MM.1S (cell line): ENCODE data around the gene HOMER1.

Source experiments
- DNase-seq: peaks from one replicate; pipeline ENCODE4 v3.0.0-alpha.2; 2015
- H2AFZ ChIP-seq: fragments of 300-600 bp; sonication (generic); 2 replicates; pipeline ENCODE4 v1.6.0; 2016; ENCODE audit warnings: antibody characterized with exemption, low read length
- H3F3A ChIP-seq: fragments of 300-600 bp; sonication (generic); 2 replicates; pipeline ENCODE4 v1.6.1; 2016; ENCODE audit warnings: mild to moderate bottlenecking, antibody characterized with exemption, low read length, moderate library complexity, mixed read lengths; ENCODE audit not compliant: insufficient read depth
- H3K27ac ChIP-seq: fragments of 300-600 bp; sonication (generic); 2 replicates; pipeline ENCODE4 v1.5.1; 2016; ENCODE audit warnings: mild to moderate bottlenecking, low read length
- H3K27me3 ChIP-seq: fragments of 300-600 bp; sonication (generic); replicated peaks from 2 replicates; pipeline ENCODE4 v1.6.0; 2016; ENCODE audit warnings: low read length; ENCODE audit not compliant: insufficient read depth
- H3K36me3 ChIP-seq: fragments of 300-600 bp; sonication (generic); replicated peaks from 2 replicates; pipeline ENCODE4 v1.6.1; 2016; ENCODE audit warnings: mild to moderate bottlenecking, low read length, mixed read lengths; ENCODE audit not compliant: insufficient read depth
- H3K4me1 ChIP-seq: fragments of 300-600 bp; sonication (generic); 2 replicates; pipeline ENCODE4 v1.6.1; 2016; ENCODE audit warnings: low read length, mixed read lengths
- H3K4me2 ChIP-seq: fragments of 300-600 bp; sonication (generic); 2 replicates; pipeline ENCODE4 v1.6.0; 2016; ENCODE audit warnings: low read depth, low read length
- H3K4me3 ChIP-seq: fragments of 300-600 bp; sonication (generic); 2 replicates; pipeline ENCODE4 v1.5.1; 2016; ENCODE audit warnings: low read length, mixed read lengths
- H3K79me2 ChIP-seq: fragments of 300-600 bp; sonication (generic); 2 replicates; pipeline ENCODE4 v1.6.1; 2016; ENCODE audit warnings: mixed run types, low read length, mixed read lengths
- H3K9ac ChIP-seq: fragments of 300-600 bp; sonication (generic); 2 replicates; pipeline ENCODE4 v1.6.1; 2016; ENCODE audit warnings: low read length, mixed read lengths
- H3K9me2 ChIP-seq: fragments of 300-600 bp; sonication (generic); replicated peaks from 2 replicates; pipeline ENCODE4 v1.6.1; 2016; ENCODE audit warnings: mild to moderate bottlenecking, low read length, mixed read lengths; ENCODE audit not compliant: insufficient read depth
- H3K9me3 ChIP-seq: fragments of 300-600 bp; sonication (generic); replicated peaks from 2 replicates; pipeline ENCODE4 v1.6.1; 2016; ENCODE audit warnings: mild to moderate bottlenecking, low read length, mixed read lengths; ENCODE audit not compliant: insufficient read depth
- H4K20me1 ChIP-seq: fragments of 300-600 bp; sonication (generic); 2 replicates; pipeline ENCODE4 v1.6.1; 2016; ENCODE audit warnings: mild to moderate bottlenecking, low read length, moderate library complexity, mixed read lengths; ENCODE audit not compliant: insufficient read depth
- CTCF ChIP-seq: fragments of 300-600 bp; sonication (generic); IDR thresholded peaks from 2 replicates; pipeline ENCODE4 v1.5.1; 2016; ENCODE audit warnings: antibody characterized with exemption, low read length, mixed read lengths
- EZH2 ChIP-seq: fragments of 300-600 bp; sonication (generic); optimal IDR thresholded peaks from 2 replicates; pipeline ENCODE3; 2017; ENCODE audit warnings: low read depth, mild to moderate bottlenecking, antibody characterized with exemption, low read length, mixed read lengths
- EZH2phosphoT487 ChIP-seq: fragments of 300-600 bp; sonication (generic); IDR thresholded peaks from 2 replicates; pipeline ENCODE4 v1.6.1; 2018; ENCODE audit warnings: antibody characterized with exemption, low read length

HOMER1 gene

GRCh38 chr5:79423296-79423695, 90.6 kb downstream of the HOMER1 start:
- DNase-seq = no peak

GRCh38 chr5:79420248-79420647, 93.7 kb downstream of the HOMER1 start:
- H3K36me3 ChIP-seq = no peaks in the 10 kb centered on the region
- no peaks in the 10 kb centered on the region for H3K9me2 ChIP-seq
- peaks cover 8% of the 10 kb centered on the region; the same call in 1 of the 2 replicates for H3F3A ChIP-seq
- H3K4me1 ChIP-seq = 0 out of 2 replicates have a peak, but pooled peaks cover 7% of the 10 kb centered on the region
- H4K20me1 ChIP-seq = no peaks in the 10 kb centered on the region
- no peak overlapping the region for H3K27ac ChIP-seq
- H3K79me2 ChIP-seq = no peaks in the 10 kb centered on the region
- H3K9me3 ChIP-seq = no peaks in the 10 kb centered on the region
- no peaks in the 10 kb centered on the region for H3K27me3 ChIP-seq
- DNase-seq = no peak
- TF ChIP-seq EZH2phosphoT487 = no peak
- no peak for TF ChIP-seq EZH2
- TF ChIP-seq CTCF = no peak
- H3K9ac ChIP-seq = no peak overlapping the region
- H3K4me2 ChIP-seq = no peak overlapping the region
- H2AFZ ChIP-seq = no peak overlapping the region
- no peak overlapping the region for H3K4me3 ChIP-seq

More at GRCh38 chr5:79423296-79423695, 90.6 kb downstream of the HOMER1 start:
- no peak overlapping the region for H2AFZ ChIP-seq
- no peak overlapping the region for H3K27ac ChIP-seq
- no peaks in the 10 kb centered on the region for H3K4me1 ChIP-seq
- H3K4me2 ChIP-seq = no peak overlapping the region
- no peak overlapping the region for H3K9ac ChIP-seq
- TF ChIP-seq EZH2 (no peak), CTCF (no peak), EZH2phosphoT487 (no peak)
- H3K9me3 ChIP-seq = no peaks in the 10 kb centered on the region
- H3K27me3 ChIP-seq = no peaks in the 10 kb centered on the region
- no peaks in the 10 kb centered on the region for H3K9me2 ChIP-seq
- H4K20me1 ChIP-seq = no peaks in the 10 kb centered on the region
- no peaks in the 10 kb centered on the region; the same call in 1 of the 2 replicates for H3F3A ChIP-seq
- H3K36me3 ChIP-seq = no peaks in the 10 kb centered on the region
- H3K79me2 ChIP-seq = no peaks in the 10 kb centered on the region
- no peak overlapping the region for H3K4me3 ChIP-seq

- no peak for TF ChIP-seq EZH2phosphoT487
- no peak for TF ChIP-seq CTCF
- no peak for TF ChIP-seq EZH2
- Histone ChIP-seq H3K79me2 (no peaks in the 10 kb centered on the region), H3K4me2 (no peak overlapping the region), H3K9me3 (no peaks in the 10 kb centered on the region), H3K4me1 (0 out of 2 replicates have a peak, but pooled peaks cover 7% of the 10 kb centered on the region), H3K27ac (no peak overlapping the region), H3K27me3 (no peaks in the 10 kb centered on the region), H4K20me1 (no peaks in the 10 kb centered on the region), H3K9ac (no peak overlapping the region), H3F3A (peaks cover 8% of the 10 kb centered on the region; the same call in 1 of the 2 replicates), H3K9me2 (no peaks in the 10 kb centered on the region), H2AFZ (no peak overlapping the region), H3K36me3 (no peaks in the 10 kb centered on the region), H3K4me3 (no peak overlapping the region)
- DNase-seq = no peak
Measured at GRCh38 chr5:79418276-79418675, 95.7 kb downstream of the HOMER1 start.
